GM12864 (cell line): ENCODE measurements around the gene TMEM196.

Experiments used
- DNase-seq: peaks from one replicate; pipeline ENCODE4 v3.0.0-alpha.2; 2011; ENCODE audit warnings: low read depth
- H3K4me3 ChIP-seq: 2 replicates; pipeline ENCODE4 v1.5.1; 2011; ENCODE audit warnings: mild to moderate bottlenecking, low read depth, low read length, control low read depth
- CTCF ChIP-seq: IDR thresholded peaks from 2 replicates; pipeline ENCODE4 v1.5.1; 2011; ENCODE audit warnings: low read depth, mild to moderate bottlenecking, moderate library complexity, low read length, control low read depth, inconsistent platforms; ENCODE audit errors: missing control alignments

Gene TMEM196

GRCh38 chr7:19670806-19671205 lies 102.6 kb downstream of the TMEM196 start:
- no peak overlapping the region for H3K4me3 ChIP-seq
- no peak for DNase-seq
- no peak for TF ChIP-seq CTCF
